CD4-positive, alpha-beta memory T cell (primary cell): ENCODE results near the gene CD68. TPM values are rescaled to one million over a fixed set of nuclear protein-coding genes. Genes with fewer than 3 reads are reported as not detected.

Experiments used
- CTCF ChIA-PET: fragments of 350-600 bp; sonication (Branson Sonifier 250); formaldehyde crosslinking; loops from one replicate; lab custom pipeline; 2021; ENCODE audit warnings: inconsistent platforms; ENCODE audit not compliant: partially characterized antibody; lab: Charles Lee
- POLR2A ChIA-PET: fragments of 350-600 bp; sonication (Branson Sonifier 250); formaldehyde crosslinking; loops from one replicate; lab custom pipeline; 2021; ENCODE audit not compliant: partially characterized antibody; lab: Charles Lee
- DNase-seq, 5 donors: peaks; one replicate each; pipeline versions ENCODE4 v3.0.0 to v3.0.0-alpha.2; 2020 to 2022; ENCODE audit warnings: mixed read lengths in 1 of 5
- H3K27ac ChIP-seq: one replicate; pipeline ENCODE4 v1.7.0; 2013; ENCODE audit warnings: low read depth, low read length
- H3K27me3 ChIP-seq: 2 replicates; pipeline ENCODE4 v1.7.0; 2013; ENCODE audit warnings: mild to moderate bottlenecking, low read length, moderate library complexity; ENCODE audit not compliant: insufficient read depth
- H3K36me3 ChIP-seq: 2 replicates; pipeline ENCODE4 v1.7.0; 2013; ENCODE audit warnings: mild to moderate bottlenecking, low read length, moderate library complexity; ENCODE audit not compliant: insufficient read depth
- H3K4me1 ChIP-seq: 2 replicates; pipeline ENCODE4 v1.7.0; 2013; ENCODE audit warnings: mild to moderate bottlenecking, low read length, moderate library complexity; ENCODE audit not compliant: insufficient read depth
- H3K4me3 ChIP-seq, 2 donors: one replicate each; pipeline ENCODE4 v1.7.0; 2013; ENCODE audit warnings: low read length in 2 of 2, mild to moderate bottlenecking in 1 of 2
- H3K9me3 ChIP-seq, 2 donors: one replicate each; pipeline ENCODE4 v1.7.0; 2013; ENCODE audit warnings: low read length in 2 of 2, control low read depth in 1 of 2; ENCODE audit not compliant: control insufficient read depth in 1 of 2
- H3K27ac Mint-ChIP-seq, 7 donors: one replicate each; pipeline ENCODE4 v1.8.0; 2020 to 2021; ENCODE audit warnings: mixed read lengths in 7 of 7, mild to moderate bottlenecking in 6 of 7, inconsistent platforms in 3 of 7, moderate library complexity in 3 of 7
- H3K27me3 Mint-ChIP-seq, 2 donors: one replicate each; pipeline ENCODE4 v1.8.0; 2020 to 2021; ENCODE audit warnings: mixed read lengths in 2 of 2
- H3K36me3 Mint-ChIP-seq, 2 donors: one replicate each; pipeline ENCODE4 v1.8.0; 2020 to 2021; ENCODE audit warnings: mixed read lengths in 2 of 2, inconsistent platforms in 1 of 2, mild to moderate bottlenecking in 1 of 2
- H3K4me1 Mint-ChIP-seq, 4 donors: one replicate each; pipeline ENCODE4 v1.8.0; 2020 to 2021; ENCODE audit warnings: mixed read lengths in 4 of 4, mild to moderate bottlenecking in 1 of 4
- H3K4me3 Mint-ChIP-seq, 8 donors: one replicate each; pipeline ENCODE4 v1.8.0; 2020 to 2021; ENCODE audit warnings: mixed read lengths in 8 of 8, mild to moderate bottlenecking in 7 of 8, moderate library complexity in 6 of 8, inconsistent platforms in 3 of 8
- H3K9me3 Mint-ChIP-seq, 8 donors: one replicate each; pipeline ENCODE4 v1.8.0; 2020 to 2021; ENCODE audit warnings: mixed read lengths in 8 of 8, mild to moderate bottlenecking in 5 of 8, inconsistent platforms in 3 of 8, moderate library complexity in 1 of 8
- intact Hi-C: fragments of 100-400 bp; cut with micrococcal nuclease; formaldehyde crosslinking; loops from one replicate; pipeline ENCODE4 v1.15.1; 2023
- polyA plus RNA-seq, 2 donors: library from polyadenylated mRNA; unstranded; fragments of 300-500 nt; fragmentation: Illumina TruSeq; gene quantifications; one replicate each; pipeline ENCODE4 v1.2.3, GENCODE V29; 2021
- total RNA-seq, 2 experiments: library from RNA; stranded (reverse); gene quantifications; one replicate each; pipeline ENCODE4 v1.2.3, GENCODE V29; 2021

CD68 gene
- total and polyA plus RNA-seq, 4 experiments from 2014 or later, result 0.59 to 20.9 (median 19.8) TPM; not detected in 1

- Mint-ChIP-seq H3K36me3 (peaks cover 21 to 28% of the 10 kb centered on the region in 2 donors), H3K4me1 (peaks cover 34 to 55% (median 44%) of the 10 kb centered on the region in 4 donors), H3K27me3 (no peaks in the 10 kb centered on the region), H3K9me3 (peaks cover 0 to 1% (median 0%) of the 10 kb centered on the region in 8 donors), H3K4me3 (peak overlapping the region in 1 of 8 donors; percentile 32), H3K27ac (peak overlapping the region; percentile 64 to 94 (median 81))
- DNase-seq, result no peak
- CTCF ChIA-PET, result interaction anchor here (0.6 to 1.2 kb wide), 4 partner anchors 10 to 42 kb away, joined by 3 to 4 read pairs (median 3); no protein-coding TSS in a partner anchor
- intact Hi-C loops, result no loop called here
- no peak overlapping the region for H3K27ac ChIP-seq
- H3K4me3 ChIP-seq, result no peak overlapping the region
- H3K9me3 ChIP-seq, result no peaks in the 10 kb centered on the region
- no peaks in the 10 kb centered on the region for H3K27me3 ChIP-seq
- POLR2A ChIA-PET, result interaction anchor here (0.7 to 1.2 kb wide), 3 partner anchors 19 to 118 kb away, joined by 3 to 4 read pairs (median 3); partner anchors contain the start of gene ZBTB4
- H3K36me3 ChIP-seq, result peaks cover 7% of the 10 kb centered on the region
- peaks cover 42% of the 10 kb centered on the region for H3K4me1 ChIP-seq
These were observed 24.0 kb upstream of the CD68 start for GRCh38 chr17:7555320-7555948.

- no peak for DNase-seq
- ChIA-PET POLR2A (interaction anchor here (0.8 to 7.8 kb wide), 5 partner anchors 8 to 209 kb away, joined by 3 to 56 read pairs (median 6); partner anchors contain the start of genes MPDU1, POLR2A, TNFSF12 and TP53), CTCF (interaction anchor here (0.6 to 2.6 kb wide), 4 partner anchors 42 to 201 kb away, joined by 3 to 8 read pairs (median 4); partner anchors contain the start of genes TMEM95 and WRAP53)
- Histone ChIP-seq H3K9me3 (no peaks in the 10 kb centered on the region), H3K36me3 (peaks cover 7% of the 10 kb centered on the region), H3K27ac (no peak overlapping the region), H3K4me3 (no peak overlapping the region), H3K27me3 (no peaks in the 10 kb centered on the region), H3K4me1 (peaks cover 45% of the 10 kb centered on the region)
- Mint-ChIP-seq H3K27me3 (no peaks in the 10 kb centered on the region), H3K4me3 (no peak overlapping the region), H3K27ac (peak overlapping the region in 5 of 7 donors; percentile 51 to 65 (median 59)), H3K9me3 (peaks cover 0 to 1% (median 0%) of the 10 kb centered on the region in 8 donors), H3K36me3 (peaks cover 23 to 24% of the 10 kb centered on the region in 2 donors), H3K4me1 (peaks cover 36 to 55% (median 44%) of the 10 kb centered on the region in 4 donors)
- intact Hi-C loops, result no loop called here
These were observed 22.8 kb upstream of the CD68 start for GRCh38 chr17:7556627-7557026.

- H3K4me1 ChIP-seq, result peaks cover 42% of the 10 kb centered on the region
- POLR2A ChIA-PET, result interaction anchor here (0.6 to 7.8 kb wide), 7 partner anchors 9 to 255 kb away, joined by 3 to 56 read pairs (median 4); partner anchors contain the start of genes MPDU1, POLR2A, TNFSF12 and TP53
- peaks cover 0 to 1% (median 0%) of the 10 kb centered on the region in 8 donors for H3K9me3 Mint-ChIP-seq
These were observed 22.2 kb upstream of the CD68 start for GRCh38 chr17:7557147-7557764.

GRCh38 chr17:7557775-7558543, 21.5 kb upstream of the CD68 start:
- POLR2A ChIA-PET, result interaction anchor here (0.6 to 7.8 kb wide), 6 partner anchors 9 to 210 kb away, joined by 3 to 56 read pairs (median 5); partner anchors contain the start of genes POLR2A, TNFSF12 and TP53
- DNase-seq, result no peak
- H3K9me3 ChIP-seq, result no peaks in the 10 kb centered on the region

More at GRCh38 chr17:7557147-7557764, 22.2 kb upstream of the CD68 start:
- Mint-ChIP-seq H3K4me1 (peaks cover 34 to 52% (median 40%) of the 10 kb centered on the region in 4 donors), H3K36me3 (peaks cover 23 to 24% of the 10 kb centered on the region in 2 donors), H3K4me3 (no peak overlapping the region), H3K27me3 (no peaks in the 10 kb centered on the region), H3K27ac (no peak overlapping the region)
- intact Hi-C loops, result no loop called here
- Histone ChIP-seq H3K9me3 (no peaks in the 10 kb centered on the region), H3K27me3 (no peaks in the 10 kb centered on the region), H3K4me3 (no peak overlapping the region), H3K36me3 (peaks cover 7% of the 10 kb centered on the region), H3K27ac (no peak overlapping the region)
- CTCF ChIA-PET, result interaction anchor here (0.6 to 2.6 kb wide), 5 partner anchors 41 to 201 kb away, joined by 3 to 8 read pairs (median 3); partner anchors contain the start of genes TMEM95 and WRAP53
- no peak for DNase-seq

GRCh38 chr17:7558544-7559319, 20.7 kb upstream of the CD68 start, which contains the start of gene TNFSF13:
TNFSF13 (plus strand) TSS chr17:7558750; CDS start chr17:7559040, 290 bp downstream.
- Histone ChIP-seq H3K4me1 (peaks cover 42% of the 10 kb centered on the region), H3K36me3 (peaks cover 7% of the 10 kb centered on the region), H3K27ac (no peak within 1 kb of the TSS), H3K27me3 (no peaks in the 10 kb centered on the region), H3K4me3 (no peak within 1 kb of the TSS), H3K9me3 (no peaks in the 10 kb centered on the region)
- Mint-ChIP-seq H3K36me3 (peaks cover 20 to 25% of the 10 kb centered on the region in 2 donors), H3K27ac (peak within 1 kb of the TSS in 5 of 7 donors; percentile 10 to 59 (median 29)), H3K4me3 (peak within 1 kb of the TSS in 1 of 8 donors; percentile 39), H3K27me3 (no peaks in the 10 kb centered on the region), H3K9me3 (no peaks in the 10 kb centered on the region), H3K4me1 (peaks cover 32 to 45% (median 35%) of the 10 kb centered on the region in 4 donors)
- intact Hi-C loops, result no loop called here
- POLR2A ChIA-PET, result interaction anchor here (1.4 to 7.8 kb wide), 3 partner anchors 10 to 128 kb away, joined by 4 to 56 read pairs (median 7); partner anchors contain the start of genes TNFSF12 and TP53
- DNase-seq, result no peak
- CTCF ChIA-PET, result interaction anchor here (2.6 to 4.9 kb wide), 3 partner anchors 44 to 203 kb away, joined by 8 to 173 read pairs (median 51); partner anchors contain the start of genes TMEM102 and TMEM95

More at GRCh38 chr17:7557775-7558543, 21.5 kb upstream of the CD68 start:
- H3K27ac Mint-ChIP-seq, result peak overlapping the region in 2 of 7 donors; percentile 10 to 59
- intact Hi-C loops, result no loop called here
- no peaks in the 10 kb centered on the region for H3K27me3 ChIP-seq
- no peak overlapping the region for H3K27ac ChIP-seq
- CTCF ChIA-PET, result interaction anchor here (1.1 to 4.5 kb wide), 5 partner anchors 42 to 202 kb away, joined by 3 to 173 read pairs (median 6); partner anchors contain the start of genes TMEM95 and WRAP53
- peaks cover 36 to 51% (median 40%) of the 10 kb centered on the region in 4 donors for H3K4me1 Mint-ChIP-seq
- H3K4me3 Mint-ChIP-seq, result no peak overlapping the region
- peaks cover 24 to 29% of the 10 kb centered on the region in 2 donors for H3K36me3 Mint-ChIP-seq
- no peaks in the 10 kb centered on the region for H3K27me3 Mint-ChIP-seq
- H3K36me3 ChIP-seq, result peaks cover 7% of the 10 kb centered on the region
- H3K4me1 ChIP-seq, result peaks cover 42% of the 10 kb centered on the region
- H3K9me3 Mint-ChIP-seq, result no peaks in the 10 kb centered on the region
- no peak overlapping the region for H3K4me3 ChIP-seq
